DMS153 (cell line): ENCODE data around the gene PLA2G2C.

Source experiments
- DNase-seq: peaks from one replicate; lab custom pipeline; 2025; lab: John Stamatoyannopoulos, UW

The PLA2G2C gene

DNA sequence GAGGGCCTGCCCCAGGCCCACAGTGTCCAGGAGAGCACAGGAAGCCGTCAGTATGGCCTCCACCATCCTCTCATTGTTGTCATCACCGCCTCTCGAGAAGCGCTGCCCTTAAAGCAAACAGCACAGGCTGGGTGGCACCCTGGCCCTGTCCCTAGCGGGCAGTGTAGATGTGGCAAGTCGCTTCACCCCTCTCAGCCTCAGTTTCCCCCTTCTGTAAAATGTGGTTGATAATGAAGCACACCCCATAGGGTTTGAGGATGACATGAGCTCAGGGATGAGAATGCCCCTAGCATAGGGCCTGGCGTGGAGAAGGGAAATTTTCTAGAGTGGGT lies 33.8 kb downstream of the PLA2G2C start:
- DNase-seq, result no peak

DNA sequence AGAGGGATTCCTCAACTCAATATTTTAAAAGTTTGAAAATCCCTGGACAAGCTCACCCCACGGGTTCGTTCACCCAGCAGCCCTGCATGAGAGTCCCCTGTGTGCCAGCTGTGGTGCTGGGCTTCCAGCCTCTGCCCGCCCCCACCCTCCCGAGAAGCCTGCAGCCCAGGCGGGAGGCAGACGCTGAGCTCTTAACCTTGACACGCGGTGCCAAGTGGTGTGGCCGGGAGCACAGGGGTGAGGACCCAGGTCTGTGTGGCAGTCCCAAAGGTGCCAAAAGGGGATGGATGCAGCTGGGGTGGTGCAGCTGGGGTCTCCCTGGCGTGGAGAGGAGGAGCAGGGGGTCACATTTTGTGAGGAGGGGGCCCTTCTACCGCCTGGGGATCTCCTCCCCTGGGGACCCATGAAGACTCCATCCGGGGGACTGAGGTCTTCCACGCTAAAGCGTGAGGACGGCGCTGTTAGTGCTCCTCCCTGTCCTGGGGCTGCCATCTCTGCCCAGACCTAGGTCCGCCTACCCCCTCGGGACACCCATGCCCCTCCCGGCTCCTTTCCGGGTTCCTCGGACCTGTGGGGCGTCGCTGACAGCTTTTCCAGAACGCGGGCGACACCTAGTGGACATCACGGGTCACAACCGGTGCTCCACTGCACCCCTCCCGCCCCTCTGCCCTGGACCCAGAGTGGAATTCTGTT lies 34.3 kb downstream of the PLA2G2C start:
- DNase-seq, result peak; percentile 58

DNA sequence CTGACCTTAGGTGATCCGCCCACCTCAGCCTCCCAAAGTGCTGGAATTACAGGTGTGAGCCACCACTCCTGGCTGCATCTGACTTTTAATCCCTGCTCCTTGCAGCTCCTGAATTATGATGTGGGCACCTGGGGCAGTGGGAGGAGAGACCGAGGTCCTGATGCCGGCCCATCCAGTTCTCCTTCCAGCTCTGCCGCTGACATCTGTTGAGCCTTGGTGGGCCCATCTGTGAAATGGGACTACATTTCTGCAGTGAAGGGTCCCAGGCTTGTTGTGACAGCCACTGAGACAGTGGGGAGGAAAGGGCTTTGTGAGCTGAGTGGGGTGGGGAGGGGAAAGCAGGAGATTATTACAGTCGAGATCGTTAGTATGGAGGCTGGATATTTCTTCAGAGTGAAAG lies 35.3 kb downstream of the PLA2G2C start:
- DNase-seq, result no peak

DNA sequence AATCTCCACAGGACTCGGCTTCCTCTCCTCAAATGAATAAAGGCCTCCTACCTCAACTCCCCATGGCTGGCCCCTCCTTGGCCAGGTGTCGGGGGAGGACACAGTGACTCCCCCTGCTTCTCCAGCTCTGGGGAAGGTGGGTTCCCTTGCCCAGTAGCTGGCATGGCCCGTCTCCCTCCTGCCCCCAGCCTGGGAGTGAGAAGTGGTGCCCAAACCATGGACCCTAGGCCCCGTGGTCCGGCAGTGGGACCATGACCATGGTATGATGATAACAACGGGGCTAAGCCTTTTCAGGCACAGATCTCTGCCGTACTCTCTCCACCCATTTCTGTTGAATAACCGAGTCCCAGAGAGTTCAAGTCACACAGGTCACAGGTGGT lies 36.0 kb downstream of the PLA2G2C start:
- no peak for DNase-seq

DNA sequence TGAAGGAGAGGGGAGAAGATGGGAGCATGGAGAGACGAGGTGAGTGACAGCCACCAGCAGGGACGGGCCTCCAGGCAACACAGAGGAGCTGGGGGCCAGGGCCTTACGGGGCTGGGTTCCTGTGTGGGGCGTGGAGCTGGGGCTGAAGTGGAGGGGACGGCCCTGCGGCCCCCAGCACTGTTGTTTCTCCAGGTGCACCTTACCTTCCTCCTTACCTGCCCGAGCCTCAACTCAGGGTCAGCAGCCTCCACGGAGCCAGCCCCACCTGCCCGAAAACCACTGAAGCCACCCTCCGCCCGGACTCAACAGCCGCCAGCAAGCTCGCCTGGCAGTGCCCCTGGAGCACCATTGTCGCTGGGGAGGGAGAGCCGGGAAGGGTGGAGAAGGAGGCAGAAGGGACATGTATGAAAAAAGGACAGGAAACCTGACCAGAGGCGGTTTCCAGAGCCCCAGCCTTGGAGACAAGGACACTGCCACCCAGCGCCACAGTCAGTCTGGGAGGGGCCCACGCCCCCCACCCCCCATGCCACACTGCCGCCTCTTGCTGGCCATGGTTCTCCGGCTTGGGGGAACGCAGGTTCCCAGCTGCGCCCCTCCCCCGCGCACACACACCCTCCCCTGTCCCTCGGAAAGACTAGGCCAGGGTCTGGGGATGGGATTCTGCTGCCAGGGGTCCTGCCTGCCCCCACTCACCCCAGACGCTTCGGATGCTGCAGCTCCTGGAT lies 36.6 kb downstream of the PLA2G2C start:
- no peak for DNase-seq

DNA sequence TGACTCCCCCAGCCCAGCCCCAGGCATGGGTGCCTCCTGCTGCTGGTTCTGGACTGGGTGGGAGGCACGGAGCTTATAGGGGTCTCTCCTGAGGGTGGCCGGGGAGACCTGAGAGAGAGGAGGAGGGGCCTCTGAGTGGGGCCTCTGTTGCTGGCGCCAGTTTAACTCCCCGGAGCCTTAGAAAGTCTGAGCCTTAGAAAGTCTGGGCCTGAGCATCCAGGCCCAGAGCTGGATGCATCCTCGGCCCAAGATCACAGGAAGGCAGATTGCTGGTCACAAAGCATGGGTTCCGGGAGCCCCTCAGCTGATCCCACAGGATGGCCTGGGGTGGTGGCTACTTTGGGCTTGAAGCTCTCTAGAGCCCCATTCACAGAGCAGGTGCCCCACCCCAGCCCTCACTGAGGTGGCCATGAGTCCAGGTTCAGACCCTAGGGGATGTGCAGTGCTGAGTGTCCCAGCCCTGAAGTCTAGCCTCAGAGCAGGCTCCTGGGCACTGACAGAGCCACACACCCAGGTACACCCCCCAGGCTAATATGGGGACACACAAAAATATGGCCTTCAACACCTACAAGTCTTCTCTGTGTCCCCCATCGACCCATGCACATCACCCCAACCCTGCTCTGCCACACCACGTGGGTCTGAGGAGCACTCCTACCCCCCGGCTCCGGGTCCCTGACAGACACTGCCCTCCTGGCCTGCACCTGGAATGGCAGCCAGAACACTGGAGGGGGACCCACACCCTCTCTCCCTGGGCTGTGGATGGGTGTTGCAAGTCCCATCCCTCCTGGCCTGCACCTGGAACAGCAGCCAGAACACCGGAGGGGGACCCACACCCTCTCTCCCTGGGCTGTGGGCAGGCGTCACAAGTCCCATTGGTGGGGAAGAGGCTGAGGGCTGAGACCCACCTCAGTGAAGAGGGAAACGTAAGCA lies 37.5 kb downstream of the PLA2G2C start:
- DNase-seq, result no peak

DNA sequence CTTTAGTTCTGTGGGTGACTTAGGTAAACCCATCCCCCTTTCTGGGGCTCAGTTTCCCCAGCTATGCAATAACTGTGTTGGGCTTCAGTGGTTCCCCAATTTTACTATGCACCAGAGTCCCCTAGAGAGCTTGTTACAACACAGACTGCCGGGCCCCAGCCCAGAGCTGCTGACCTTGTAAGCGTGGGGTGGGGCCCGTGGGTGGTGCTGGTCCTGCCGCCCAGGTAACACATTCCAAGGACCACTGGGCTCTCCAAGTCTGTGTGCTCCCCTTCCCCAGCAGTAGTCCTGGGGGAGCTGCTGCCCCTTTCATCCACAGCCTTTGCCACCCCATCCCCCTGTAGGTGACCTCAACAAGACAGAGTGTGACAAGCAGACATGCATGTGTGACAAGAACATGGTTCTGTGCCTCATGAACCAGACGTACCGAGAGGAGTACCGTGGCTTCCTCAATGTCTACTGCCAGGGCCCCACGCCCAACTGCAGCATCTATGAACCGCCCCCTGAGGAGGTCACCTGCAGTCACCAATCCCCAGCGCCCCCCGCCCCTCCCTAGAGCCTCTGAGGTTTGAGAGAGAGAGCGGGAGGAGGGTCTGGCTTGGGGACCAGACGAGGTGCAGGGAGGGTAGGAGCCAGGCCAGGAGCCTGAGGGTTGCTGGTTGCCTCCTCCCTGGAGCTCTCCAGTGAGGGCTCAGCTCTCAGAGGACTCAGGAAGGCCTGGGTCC lies 38.3 kb downstream of the PLA2G2C start:
- DNase-seq, result no peak

DNA sequence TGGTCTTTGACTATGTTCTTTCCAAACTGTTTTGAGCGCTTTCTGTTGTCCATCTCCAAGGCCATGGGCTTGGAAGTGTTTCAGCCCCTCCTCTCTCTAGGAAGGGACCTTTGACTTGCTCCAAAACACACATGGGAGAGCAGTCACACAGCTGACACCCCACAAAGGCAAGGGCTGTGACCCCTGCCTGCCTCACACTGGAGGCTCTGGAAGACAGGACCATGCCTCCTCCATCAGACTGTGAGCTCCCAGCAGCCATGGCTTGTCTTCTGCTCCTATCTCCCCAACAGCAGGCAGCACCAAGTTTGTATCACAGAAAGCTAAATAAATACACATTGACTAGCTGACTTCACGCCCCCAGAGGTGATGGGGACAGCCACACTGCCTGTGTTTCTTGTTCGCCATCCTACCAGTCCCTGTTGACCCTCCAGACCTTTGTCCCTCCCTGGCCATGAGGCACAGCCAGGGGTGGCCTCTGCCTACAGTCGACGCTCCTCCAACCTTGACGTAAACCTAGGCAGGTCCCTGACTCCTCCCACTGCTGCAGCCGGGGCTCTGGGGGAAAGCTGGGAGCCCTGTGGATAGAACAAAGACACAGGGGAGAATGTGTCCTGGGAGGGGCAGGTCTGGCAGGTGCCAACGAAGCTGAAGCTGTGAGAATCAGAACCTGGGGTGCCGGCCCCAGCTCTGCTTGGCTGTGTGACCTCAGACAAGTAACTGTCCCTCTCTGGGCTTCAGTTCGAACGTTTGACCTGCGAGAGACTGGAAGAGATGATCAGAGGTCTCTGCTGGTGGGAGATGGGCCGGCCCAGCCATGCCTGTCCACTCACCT lies 42.4 kb downstream of the PLA2G2C start:
- no peak for DNase-seq

DNA sequence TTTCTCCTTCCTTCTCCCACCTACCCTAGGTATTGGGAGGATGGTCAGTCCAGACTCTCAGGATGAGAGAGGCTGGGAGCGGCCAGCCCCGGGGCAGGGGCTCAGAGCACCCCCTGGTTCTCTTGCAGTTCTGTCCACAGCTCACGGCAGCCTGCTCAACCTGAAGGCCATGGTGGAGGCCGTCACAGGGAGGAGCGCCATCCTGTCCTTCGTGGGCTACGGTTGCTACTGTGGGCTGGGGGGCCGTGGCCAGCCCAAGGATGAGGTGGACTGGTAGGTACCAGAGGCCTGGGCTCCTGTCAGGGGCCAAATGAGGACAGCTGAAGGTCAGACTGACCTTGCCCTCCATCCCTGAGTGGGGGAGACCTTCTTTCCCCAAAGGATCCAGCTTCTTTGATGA lies 43.0 kb downstream of the PLA2G2C start:
- DNase-seq, result no peak

DNA sequence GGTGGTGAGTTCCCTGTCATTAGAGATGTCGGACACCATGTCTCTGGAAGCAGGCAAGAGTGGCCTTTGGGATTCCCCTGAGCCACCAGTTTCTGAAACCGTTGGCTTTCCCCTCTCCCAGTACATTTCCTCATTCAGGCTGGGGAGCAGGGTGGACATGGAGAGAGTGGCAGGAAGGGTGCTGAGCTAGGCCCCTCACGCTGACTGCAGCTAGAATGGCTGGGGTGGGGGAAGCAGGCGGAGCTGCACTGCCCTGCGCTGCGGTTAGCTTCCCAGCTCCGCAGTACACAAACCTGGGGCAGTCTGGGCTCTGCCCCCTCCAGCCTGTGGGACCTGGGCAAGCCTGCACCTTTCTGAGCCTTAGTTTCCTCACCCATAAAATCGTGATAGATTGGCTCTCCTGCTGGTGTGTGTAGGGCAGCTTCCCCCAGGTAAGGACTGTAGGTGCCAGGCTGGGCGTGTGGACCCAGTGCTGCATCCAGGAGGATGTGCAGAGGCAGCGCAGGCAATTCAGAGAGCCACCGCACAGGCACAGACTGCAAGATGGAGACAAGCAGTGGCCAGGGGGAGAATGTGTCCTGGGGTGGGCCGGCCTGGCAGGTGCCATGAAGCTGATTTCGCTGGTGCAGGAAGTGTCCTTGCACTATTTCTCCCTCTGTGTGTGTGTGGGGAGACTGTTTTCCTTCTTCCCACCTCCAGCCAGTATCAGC lies 44.2 kb downstream of the PLA2G2C start:
- no peak for DNase-seq

DNA sequence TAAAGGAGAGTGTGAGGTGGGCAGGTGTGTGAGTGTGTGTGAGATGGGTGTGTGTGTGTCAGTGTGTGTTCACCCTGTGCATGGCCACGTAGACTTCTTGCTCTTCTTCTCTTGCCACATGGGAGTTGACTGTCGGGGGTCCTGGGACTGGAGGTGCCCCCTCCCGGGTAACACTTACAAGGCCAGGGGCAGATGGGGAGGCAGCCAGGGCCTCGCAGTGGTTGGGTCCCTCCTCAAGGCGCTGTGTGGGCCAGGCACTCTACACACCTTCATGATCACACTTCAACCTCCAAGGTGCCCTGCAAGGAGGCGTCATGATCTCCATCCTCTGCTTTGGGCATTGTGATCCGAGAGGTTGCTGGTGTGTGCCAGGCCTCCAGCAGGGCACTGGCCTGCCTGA lies 44.9 kb downstream of the PLA2G2C start:
- no peak for DNase-seq

DNA sequence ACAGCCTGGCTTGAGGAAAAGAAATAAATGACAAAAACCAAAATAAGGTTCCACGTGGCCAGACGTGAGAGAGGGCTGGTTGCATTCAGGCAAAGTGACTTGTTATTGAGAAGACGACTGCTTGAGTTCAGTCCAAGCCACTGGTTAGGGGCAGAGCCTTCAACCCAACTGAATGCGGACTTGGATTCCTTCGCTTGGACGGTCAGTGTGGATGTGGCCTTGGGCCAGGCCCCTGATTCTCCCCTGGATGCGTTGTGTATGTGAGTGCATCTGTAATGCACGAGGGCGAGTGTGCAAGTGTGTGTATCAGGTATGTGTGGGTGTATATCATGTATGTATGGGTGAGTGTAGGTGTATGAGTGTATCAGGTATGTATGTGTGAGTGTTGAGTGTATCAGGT lies 45.3 kb downstream of the PLA2G2C start:
- no peak for DNase-seq

DNA sequence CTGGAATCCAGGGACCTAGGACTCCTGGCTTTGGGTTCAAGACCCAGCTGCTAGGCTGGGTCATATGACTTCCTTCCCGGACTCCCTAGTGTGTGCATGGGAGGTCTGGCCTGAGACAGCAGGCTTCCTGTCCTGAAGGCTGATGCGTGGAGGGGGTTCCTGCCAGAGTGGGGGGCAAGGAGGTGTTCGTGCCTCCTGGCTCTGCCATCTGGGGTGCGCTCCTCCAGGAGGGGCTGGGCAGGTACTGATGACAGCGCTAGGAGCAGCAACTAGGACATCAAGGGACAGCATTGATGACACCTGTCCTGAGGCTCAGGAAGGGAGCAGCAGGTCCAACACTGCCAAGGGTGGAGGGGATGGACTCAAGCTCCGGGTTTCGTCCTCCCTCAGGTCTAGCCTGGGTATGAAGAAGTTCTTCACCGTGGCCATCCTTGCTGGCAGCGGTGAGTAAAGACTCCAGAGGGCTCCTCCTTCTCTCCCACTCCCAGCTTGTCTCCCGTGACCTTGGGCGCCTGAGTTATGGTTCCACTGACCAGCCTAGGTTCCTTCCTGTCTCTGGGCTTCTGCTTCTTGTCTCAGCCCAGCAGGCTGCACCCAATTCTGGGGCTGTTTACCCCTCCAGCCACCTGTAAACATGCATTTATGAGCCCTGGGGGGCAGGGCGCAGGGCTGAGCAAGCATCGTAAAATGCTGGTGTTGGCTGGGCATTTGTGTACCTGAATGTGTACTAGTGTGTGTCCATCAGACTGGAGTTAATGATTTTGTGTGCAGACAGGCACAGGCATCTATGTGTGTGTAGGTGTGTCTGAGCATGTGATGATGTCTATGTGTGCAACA lies 46.3 kb downstream of the PLA2G2C start:
- DNase-seq, result no peak

DNA sequence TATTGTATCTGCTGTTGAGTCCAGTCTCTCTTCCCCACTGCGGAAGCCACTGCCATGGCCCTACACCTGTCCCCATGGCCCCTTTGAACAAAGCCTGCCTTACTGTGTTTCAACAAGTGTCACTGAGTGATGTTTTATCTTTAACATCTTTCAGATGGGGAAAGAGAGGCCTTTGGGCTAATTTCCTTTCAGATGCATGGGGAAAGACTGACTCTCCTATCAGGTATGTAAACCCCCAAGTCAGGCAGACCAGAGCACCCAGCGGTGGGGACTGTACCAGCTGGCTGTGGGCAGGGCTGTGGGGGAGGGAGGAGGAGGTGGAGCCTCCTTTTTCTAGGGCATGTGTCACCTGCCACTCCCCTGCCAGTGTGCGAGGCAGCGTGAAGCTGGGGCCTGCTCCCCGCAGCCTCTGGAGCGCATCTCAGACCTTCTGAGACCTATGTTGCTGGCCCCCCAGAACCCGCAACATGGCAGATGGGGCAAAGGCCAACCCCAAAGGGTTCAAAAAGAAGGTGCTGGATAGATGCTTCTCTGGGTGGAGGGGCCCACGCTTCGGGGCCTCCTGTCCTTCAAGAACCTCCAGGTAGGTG lies 47.3 kb downstream of the PLA2G2C start, which contains the start of gene PLA2G2F:
PLA2G2F (plus strand) TSS at position 363 of the 590 bp plus-strand sequence; CDS start at position 468, 105 bp downstream.
- no peak for DNase-seq

DNA sequence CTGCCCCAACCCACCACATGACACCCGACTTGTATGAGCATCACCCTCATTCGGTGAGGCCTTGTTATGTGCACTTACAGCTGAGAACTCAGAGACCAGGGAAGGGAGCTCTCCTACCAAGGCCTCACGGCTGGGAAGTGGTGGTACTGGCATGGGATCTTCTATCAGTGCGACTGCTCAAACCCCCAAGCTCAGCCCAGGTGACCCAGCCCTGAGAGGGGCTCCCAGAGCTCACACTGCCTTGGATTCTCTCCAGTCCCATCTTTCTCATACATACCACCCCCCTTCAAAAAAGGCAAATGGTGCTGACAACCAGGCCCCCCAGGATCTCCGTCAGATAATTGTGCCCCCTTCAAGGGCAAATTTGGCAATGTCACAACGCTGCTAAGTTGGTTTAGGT lies 48.0 kb downstream of the PLA2G2C start:
- DNase-seq, result no peak

DNA sequence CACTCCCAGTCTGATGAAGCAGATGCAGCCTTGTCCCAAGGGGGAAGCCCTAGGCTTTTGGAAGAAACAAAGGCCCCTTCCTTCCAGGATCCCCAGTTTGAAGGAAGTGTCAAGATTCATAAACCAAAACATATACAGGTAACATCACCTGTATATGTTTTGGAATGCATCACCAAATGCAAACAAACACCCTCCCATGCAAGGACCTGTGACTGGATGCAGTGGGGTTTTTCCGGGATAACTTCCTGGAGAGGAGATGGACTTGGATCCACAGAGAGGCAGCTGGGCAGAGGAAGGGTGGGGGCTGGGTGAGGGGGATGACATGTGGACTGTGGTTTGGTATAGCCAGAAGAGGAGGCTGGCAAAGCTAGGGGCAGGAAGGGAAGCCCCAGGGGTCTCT lies 48.7 kb downstream of the PLA2G2C start:
- DNase-seq, result no peak

DNA sequence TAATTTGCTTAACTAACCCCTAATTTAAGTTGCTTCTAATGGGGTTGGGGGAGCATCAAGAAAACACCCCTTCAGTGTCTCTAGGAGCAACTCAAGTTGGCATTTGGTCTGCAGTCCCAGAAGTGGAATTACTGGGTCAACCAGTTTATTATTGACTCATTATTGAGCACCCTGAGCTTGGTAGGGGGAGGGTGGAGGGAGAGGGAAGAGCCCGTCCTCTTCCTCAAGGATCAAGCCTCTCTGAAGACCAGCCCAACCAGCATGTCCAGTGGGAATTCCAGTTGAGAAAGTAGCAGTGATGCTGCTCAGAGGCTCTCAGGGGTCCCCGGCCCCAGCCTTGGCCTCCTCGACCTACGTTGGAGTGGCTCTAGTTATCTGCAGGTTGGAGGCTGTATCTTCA lies 49.3 kb downstream of the PLA2G2C start:
- DNase-seq, result no peak

DNA sequence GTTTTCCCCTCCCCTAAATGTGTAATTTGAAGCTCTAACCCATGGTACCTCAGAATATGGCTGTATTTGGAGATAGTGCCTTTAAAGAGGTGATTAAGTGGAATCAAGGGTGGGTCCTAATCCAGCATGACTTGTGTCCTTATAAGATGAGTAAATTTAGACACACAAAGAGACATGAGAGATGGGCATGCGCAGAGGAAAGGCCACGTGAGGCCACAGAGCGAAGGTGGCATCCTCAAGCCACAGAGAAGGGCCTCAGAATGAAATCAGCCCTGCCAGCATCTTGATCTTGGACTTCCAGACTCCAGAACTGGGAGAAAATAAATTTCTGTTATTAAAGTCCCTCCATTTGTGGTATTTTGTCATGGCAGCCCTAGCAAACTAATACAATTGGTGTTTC lies 50.1 kb downstream of the PLA2G2C start:
- no peak for DNase-seq

DNA sequence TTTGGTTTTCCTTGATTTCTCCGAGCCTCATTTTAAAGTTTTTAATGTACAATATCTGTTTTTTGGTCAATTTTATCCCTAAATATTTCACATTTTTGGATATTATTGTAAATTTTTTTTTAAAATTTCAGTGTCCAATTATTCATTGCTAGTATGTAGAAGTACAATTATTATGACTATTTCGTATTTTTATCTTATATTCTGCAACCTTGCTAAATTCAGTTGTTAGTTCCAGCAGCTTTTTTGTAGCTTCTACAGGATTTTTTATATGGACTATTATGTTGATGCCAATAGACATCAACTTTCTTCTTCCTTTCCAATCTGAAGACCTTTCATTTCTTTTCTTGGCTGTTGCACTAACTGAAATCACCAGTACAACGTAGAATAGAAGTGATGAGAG lies 51.3 kb downstream of the PLA2G2C start:
- DNase-seq, result no peak
